ENCODE results near the gene HGS. TPM values are rescaled to one million over a fixed set of nuclear protein-coding genes. Genes with fewer than 3 reads are reported as not detected.

The HGS gene
- total and polyA plus RNA-seq, 2 of the 13 experiments (the other 11 are each of a cell fraction or from before 2014, with no cell fraction given), result 73.3 to 78.1 TPM

DNA sequence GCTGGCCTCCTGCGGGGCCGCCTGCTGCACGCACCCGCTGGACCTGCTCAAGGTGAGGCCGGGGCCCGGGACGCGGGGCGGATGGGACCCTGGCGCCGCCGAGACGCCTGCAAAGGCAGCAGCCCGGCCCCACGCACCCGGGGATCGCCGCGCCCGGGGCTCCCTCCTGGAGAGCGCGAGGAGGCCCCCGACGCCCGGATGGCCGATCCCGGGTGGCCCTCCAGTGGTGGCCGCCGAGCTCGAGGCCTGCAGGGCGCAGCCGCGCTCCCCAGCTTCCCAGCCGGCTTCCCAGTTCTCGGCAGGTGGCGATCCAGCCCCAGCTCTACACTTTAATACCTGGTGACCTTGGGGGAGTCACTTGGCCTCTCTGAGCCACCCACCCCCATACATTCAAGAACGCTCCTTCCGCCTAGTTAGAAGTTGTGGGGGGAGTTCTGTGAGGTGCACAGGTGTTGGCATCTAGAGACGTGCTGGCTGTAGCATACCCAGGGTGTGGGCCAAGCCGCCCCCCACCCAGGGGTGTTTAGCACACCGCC is 28.7 kb downstream of the HGS start (continued):
- TF ChIP-seq, protein P1, sequence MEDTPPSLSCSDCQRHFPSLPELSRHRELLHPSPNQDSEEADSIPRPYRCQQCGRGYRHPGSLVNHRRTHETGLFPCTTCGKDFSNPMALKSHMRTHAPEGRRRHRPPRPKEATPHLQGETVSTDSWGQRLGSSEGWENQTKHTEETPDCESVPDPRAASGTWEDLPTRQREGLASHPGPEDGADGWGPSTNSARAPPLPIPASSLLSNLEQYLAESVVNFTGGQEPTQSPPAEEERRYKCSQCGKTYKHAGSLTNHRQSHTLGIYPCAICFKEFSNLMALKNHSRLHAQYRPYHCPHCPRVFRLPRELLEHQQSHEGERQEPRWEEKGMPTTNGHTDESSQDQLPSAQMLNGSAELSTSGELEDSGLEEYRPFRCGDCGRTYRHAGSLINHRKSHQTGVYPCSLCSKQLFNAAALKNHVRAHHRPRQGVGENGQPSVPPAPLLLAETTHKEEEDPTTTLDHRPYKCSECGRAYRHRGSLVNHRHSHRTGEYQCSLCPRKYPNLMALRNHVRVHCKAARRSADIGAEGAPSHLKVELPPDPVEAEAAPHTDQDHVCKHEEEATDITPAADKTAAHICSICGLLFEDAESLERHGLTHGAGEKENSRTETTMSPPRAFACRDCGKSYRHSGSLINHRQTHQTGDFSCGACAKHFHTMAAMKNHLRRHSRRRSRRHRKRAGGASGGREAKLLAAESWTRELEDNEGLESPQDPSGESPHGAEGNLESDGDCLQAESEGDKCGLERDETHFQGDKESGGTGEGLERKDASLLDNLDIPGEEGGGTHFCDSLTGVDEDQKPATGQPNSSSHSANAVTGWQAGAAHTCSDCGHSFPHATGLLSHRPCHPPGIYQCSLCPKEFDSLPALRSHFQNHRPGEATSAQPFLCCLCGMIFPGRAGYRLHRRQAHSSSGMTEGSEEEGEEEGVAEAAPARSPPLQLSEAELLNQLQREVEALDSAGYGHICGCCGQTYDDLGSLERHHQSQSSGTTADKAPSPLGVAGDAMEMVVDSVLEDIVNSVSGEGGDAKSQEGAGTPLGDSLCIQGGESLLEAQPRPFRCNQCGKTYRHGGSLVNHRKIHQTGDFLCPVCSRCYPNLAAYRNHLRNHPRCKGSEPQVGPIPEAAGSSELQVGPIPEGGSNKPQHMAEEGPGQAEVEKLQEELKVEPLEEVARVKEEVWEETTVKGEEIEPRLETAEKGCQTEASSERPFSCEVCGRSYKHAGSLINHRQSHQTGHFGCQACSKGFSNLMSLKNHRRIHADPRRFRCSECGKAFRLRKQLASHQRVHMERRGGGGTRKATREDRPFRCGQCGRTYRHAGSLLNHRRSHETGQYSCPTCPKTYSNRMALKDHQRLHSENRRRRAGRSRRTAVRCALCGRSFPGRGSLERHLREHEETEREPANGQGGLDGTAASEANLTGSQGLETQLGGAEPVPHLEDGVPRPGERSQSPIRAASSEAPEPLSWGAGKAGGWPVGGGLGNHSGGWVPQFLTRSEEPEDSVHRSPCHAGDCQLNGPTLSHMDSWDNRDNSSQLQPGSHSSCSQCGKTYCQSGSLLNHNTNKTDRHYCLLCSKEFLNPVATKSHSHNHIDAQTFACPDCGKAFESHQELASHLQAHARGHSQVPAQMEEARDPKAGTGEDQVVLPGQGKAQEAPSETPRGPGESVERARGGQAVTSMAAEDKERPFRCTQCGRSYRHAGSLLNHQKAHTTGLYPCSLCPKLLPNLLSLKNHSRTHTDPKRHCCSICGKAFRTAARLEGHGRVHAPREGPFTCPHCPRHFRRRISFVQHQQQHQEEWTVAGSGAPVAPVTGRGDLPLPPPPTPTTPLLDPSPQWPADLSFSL (CRISPR knock-in tag; IDR thresholded peaks at IDR 0.05), result no peak
- TF ChIP-seq, protein P2, sequence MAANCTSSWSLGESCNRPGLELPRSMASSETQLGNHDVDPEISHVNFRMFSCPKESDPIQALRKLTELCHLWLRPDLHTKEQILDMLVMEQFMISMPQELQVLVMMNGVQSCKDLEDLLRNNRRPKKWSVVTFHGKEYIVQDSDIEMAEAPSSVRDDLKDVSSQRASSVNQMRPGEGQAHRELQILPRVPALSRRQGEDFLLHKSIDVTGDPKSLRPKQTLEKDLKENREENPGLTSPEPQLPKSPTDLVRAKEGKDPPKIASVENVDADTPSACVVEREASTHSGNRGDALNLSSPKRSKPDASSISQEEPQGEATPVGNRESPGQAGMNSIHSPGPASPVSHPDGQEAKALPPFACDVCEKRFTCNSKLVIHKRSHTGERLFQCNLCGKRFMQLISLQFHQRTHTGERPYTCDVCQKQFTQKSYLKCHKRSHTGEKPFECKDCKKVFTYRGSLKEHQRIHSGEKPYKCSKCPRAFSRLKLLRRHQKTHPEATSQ (CRISPR knock-in tag; IDR thresholded peaks at IDR 0.05; ENCODE audit: borderline replicate concordance), result no peak
- TF ChIP-seq POLR2A (IDR thresholded peaks at IDR 0.05; ENCODE audit: insufficient read depth in 1 of 2, low read depth in 2 of 2, low read length in 2 of 2) (peak in 1 of 2 experiments; percentile 57; a peak in 2 of 4 replicates), MED8 (CRISPR knock-in tag; IDR thresholded peaks at IDR 0.05; ENCODE audit: insufficient replicate concordance) (peak; percentile 46), MED1 (CRISPR knock-in tag; IDR thresholded peaks at IDR 0.05) (peak; percentile 47; the same call in 1 of the 2 replicates), CBX2 (IDR thresholded peaks at IDR 0.05; ENCODE audit: low read depth, low read length) (no peak), CBX2 (CRISPR knock-in tag; IDR thresholded peaks at IDR 0.05; ENCODE audit: low read depth) (no peak), ETV6 (CRISPR knock-in tag; conservative IDR thresholded peaks at IDR 0.05) (peak; percentile 52; the same call in 1 of the 2 replicates), HNRNPK (IDR thresholded peaks at IDR 0.05; ENCODE audit: low read depth, low read length, poor library complexity, severe bottlenecking) (no peak), ZNF484 (CRISPR knock-in tag; IDR thresholded peaks at IDR 0.05; ENCODE audit: borderline replicate concordance, low read depth) (0 out of 2 replicates have a peak, but pooled peaks have one; percentile 65), SAP130 (CRISPR knock-in tag; IDR thresholded peaks at IDR 0.05; ENCODE audit: low read depth) (peak; percentile 22; the same call in 1 of the 2 replicates), ZSCAN12 (CRISPR knock-in tag; IDR thresholded peaks at IDR 0.05) (0 out of 2 replicates have a peak, but pooled peaks have one; percentile 50), HOXD1 (CRISPR knock-in tag; IDR thresholded peaks at IDR 0.05) (0 out of 2 replicates have a peak, but pooled peaks have one; percentile 32), ZNF777 (CRISPR knock-in tag; IDR thresholded peaks at IDR 0.05) (0 out of 2 replicates have a peak, but pooled peaks have one; percentile 9)
- TF ChIP-seq, protein P3, sequence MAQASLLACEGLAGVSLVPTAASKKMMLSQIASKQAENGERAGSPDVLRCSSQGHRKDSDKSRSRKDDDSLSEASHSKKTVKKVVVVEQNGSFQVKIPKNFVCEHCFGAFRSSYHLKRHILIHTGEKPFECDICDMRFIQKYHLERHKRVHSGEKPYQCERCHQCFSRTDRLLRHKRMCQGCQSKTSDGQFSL (CRISPR knock-in tag; IDR thresholded peaks at IDR 0.05), result 0 out of 2 replicates have a peak, but pooled peaks have one; percentile 35
- TF ChIP-seq, protein P4, sequence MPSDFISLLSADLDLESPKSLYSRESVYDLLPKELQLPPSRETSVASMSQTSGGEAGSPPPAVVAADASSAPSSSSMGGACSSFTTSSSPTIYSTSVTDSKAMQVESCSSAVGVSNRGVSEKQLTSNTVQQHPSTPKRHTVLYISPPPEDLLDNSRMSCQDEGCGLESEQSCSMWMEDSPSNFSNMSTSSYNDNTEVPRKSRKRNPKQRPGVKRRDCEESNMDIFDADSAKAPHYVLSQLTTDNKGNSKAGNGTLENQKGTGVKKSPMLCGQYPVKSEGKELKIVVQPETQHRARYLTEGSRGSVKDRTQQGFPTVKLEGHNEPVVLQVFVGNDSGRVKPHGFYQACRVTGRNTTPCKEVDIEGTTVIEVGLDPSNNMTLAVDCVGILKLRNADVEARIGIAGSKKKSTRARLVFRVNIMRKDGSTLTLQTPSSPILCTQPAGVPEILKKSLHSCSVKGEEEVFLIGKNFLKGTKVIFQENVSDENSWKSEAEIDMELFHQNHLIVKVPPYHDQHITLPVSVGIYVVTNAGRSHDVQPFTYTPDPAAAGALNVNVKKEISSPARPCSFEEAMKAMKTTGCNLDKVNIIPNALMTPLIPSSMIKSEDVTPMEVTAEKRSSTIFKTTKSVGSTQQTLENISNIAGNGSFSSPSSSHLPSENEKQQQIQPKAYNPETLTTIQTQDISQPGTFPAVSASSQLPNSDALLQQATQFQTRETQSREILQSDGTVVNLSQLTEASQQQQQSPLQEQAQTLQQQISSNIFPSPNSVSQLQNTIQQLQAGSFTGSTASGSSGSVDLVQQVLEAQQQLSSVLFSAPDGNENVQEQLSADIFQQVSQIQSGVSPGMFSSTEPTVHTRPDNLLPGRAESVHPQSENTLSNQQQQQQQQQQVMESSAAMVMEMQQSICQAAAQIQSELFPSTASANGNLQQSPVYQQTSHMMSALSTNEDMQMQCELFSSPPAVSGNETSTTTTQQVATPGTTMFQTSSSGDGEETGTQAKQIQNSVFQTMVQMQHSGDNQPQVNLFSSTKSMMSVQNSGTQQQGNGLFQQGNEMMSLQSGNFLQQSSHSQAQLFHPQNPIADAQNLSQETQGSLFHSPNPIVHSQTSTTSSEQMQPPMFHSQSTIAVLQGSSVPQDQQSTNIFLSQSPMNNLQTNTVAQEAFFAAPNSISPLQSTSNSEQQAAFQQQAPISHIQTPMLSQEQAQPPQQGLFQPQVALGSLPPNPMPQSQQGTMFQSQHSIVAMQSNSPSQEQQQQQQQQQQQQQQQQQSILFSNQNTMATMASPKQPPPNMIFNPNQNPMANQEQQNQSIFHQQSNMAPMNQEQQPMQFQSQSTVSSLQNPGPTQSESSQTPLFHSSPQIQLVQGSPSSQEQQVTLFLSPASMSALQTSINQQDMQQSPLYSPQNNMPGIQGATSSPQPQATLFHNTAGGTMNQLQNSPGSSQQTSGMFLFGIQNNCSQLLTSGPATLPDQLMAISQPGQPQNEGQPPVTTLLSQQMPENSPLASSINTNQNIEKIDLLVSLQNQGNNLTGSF (CRISPR knock-in tag; IDR thresholded peaks at IDR 0.05), result no peak; the same call in 1 of the 2 replicates
